ENCODE results near the gene ENTPD7.

The ENTPD7 gene

GRCh38 chr10:99748823-99749451 lies 89.6 kb downstream of the ENTPD7 start:
- DNase-seq (ENCODE audit: low read depth): no peak

GRCh38 chr10:99750641-99751040 lies 91.3 kb downstream of the ENTPD7 start:
- no peak for DNase-seq (ENCODE audit: low read depth)

- no peak for DNase-seq (ENCODE audit: low read depth)
Observed at GRCh38 chr10:99754670-99755069, 95.4 kb downstream of the ENTPD7 start.
